Measurements from ENCODE around the gene WDR43. TPM values are rescaled to one million over a fixed set of nuclear protein-coding genes. Genes with fewer than 3 reads are reported as not detected.

WDR43 gene
- total and polyA plus RNA-seq, 2 experiments from 2014 or later: 101 to 140 TPM

DNA sequence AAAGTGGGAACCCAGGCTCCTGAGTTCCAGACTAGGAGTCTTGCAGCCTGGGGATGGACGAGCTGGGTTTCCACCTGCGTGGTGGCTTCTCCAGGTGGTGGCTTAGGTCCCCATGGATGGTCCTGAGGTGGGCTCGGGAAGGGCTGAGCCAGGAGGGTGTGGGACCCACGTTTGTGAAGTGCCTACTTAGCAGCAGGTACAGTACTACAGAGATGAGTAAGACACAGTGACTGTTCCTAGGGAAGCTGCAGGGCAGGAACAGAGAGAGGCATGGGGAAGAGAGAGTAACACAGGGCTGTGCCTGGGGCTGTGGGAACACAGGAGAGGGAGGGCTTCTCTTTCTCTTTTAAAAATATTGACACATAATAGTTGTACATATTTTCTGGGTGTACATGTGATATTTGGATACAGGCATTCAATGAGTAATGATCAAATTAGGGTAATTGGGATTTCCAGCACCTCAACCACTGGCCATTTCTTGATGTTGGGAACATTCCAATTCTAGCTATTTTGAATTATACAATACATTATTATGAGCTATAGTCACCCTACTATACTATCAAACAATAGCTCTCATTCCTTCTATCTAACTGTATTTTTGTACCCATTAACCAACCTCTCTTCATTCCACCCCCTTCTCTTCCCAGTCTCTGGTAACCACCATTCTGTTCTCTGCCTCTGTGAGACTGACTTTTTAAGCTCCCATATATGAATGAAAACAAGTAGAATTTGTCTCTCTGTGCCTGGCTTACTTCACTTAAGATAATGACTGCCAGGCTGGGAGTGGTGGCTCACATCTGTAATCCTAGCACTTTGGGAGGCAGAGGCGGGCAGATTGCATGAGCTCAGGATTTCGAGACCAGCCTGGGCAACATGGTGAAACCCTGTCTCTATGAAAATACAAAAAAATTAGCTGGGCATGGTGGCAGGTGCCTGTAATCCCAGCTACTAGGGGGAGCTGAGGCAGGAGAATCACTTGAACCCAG is 101.6 kb downstream of the WDR43 start:
- no peaks in the 10 kb centered on the region for H3K27me3 ChIP-seq (ENCODE audit: insufficient read depth)
- Mint-ChIP-seq H3K4me3 (no peak overlapping the region), H3K4me1 (peaks cover 5% of the 10 kb centered on the region; the same call in 2 of the 3 replicates), H3K27me3 (ENCODE audit: insufficient read depth, low read depth, poor library complexity) (peaks cover 10% of the 10 kb centered on the region), H3K27ac (no peak overlapping the region), H3K9me3 (no peaks in the 10 kb centered on the region; the same call in 2 of the 3 replicates), H3K36me3 (ENCODE audit: low read depth) (no peaks in the 10 kb centered on the region)
- TF ChIP-seq EZH2phosphoT487 (IDR thresholded peaks at IDR 0.05; ENCODE audit: unreplicated experiment): no peak
- H3K79me2 ChIP-seq (replicated peaks; ENCODE audit: insufficient read depth): no peaks in the 10 kb centered on the region
- ATAC-seq (no peak), DNase-seq (ENCODE audit: low spot score) (no peak)
- no peak overlapping the region for H2AFZ ChIP-seq
- H3K36me3 ChIP-seq (ENCODE audit: insufficient read depth): no peaks in the 10 kb centered on the region
- no peak overlapping the region for H3K4me3 ChIP-seq
- no peaks in the 10 kb centered on the region for H3K9me2 ChIP-seq (ENCODE audit: insufficient read depth)
- H3F3A ChIP-seq (replicated peaks; ENCODE audit: low read depth): no peaks in the 10 kb centered on the region
- H3K4me1 ChIP-seq (ENCODE audit: insufficient read depth): no peaks in the 10 kb centered on the region; the same call in 1 of the 2 replicates
- no peak overlapping the region for H3K27ac ChIP-seq (ENCODE audit: low read depth)
- H3K4me2 ChIP-seq: no peak overlapping the region
- no peaks in the 10 kb centered on the region for H4K20me1 ChIP-seq (replicated peaks; ENCODE audit: insufficient read depth)

DNA sequence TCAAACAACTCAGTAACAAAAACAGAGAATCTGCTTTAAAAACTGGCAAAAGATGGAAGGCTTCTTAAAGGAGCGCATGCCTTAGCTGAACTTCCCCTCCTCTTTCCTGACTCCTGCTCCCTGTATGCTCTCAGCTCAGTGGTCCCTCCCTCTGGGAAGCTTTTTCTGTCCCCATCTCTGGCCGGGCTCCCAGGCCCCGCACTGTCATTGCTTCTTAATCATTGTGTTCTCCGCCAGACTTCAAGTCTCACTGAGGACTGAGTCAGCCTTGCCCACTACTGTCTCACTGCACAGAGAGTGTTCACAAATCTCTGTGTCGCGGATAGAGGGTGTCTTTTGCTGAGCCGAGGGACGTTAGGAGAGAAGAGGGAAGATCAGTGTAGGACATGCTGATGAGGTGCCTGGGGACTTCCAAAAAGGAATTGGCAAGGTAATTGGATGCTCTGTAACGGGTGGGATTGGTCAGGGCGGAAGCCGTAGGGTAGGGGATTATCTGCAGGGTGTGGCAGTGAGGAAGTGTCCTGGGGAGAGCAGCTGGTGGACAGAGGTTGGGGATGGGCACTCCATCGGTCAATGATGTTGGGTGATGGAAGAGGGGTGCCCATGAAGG is 102.9 kb downstream of the WDR43 start:
- Histone ChIP-seq H3F3A (replicated peaks; ENCODE audit: low read depth) (no peaks in the 10 kb centered on the region), H3K27ac (ENCODE audit: low read depth) (no peak overlapping the region), H3K27me3 (ENCODE audit: insufficient read depth) (no peaks in the 10 kb centered on the region), H3K36me3 (ENCODE audit: insufficient read depth) (no peaks in the 10 kb centered on the region), H3K4me2 (no peak overlapping the region), H4K20me1 (replicated peaks; ENCODE audit: insufficient read depth) (no peaks in the 10 kb centered on the region), H3K4me3 (no peak overlapping the region), H2AFZ (0 out of 2 replicates have a peak overlapping the region, but pooled peaks have one; percentile 5), H3K4me1 (ENCODE audit: insufficient read depth) (no peaks in the 10 kb centered on the region; the same call in 1 of the 2 replicates), H3K9me2 (ENCODE audit: insufficient read depth) (no peaks in the 10 kb centered on the region), H3K79me2 (replicated peaks; ENCODE audit: insufficient read depth) (no peaks in the 10 kb centered on the region)
- Mint-ChIP-seq H3K27ac (no peak overlapping the region), H3K4me3 (no peak overlapping the region), H3K27me3 (ENCODE audit: insufficient read depth, low read depth, poor library complexity) (peaks cover 10% of the 10 kb centered on the region), H3K4me1 (peaks cover 5% of the 10 kb centered on the region; the same call in 2 of the 3 replicates), H3K36me3 (ENCODE audit: low read depth) (no peaks in the 10 kb centered on the region), H3K9me3 (no peaks in the 10 kb centered on the region; the same call in 2 of the 3 replicates)
- DNase-seq (ENCODE audit: low spot score) (no peak), ATAC-seq (no peak)
- TF ChIP-seq, protein P1, sequence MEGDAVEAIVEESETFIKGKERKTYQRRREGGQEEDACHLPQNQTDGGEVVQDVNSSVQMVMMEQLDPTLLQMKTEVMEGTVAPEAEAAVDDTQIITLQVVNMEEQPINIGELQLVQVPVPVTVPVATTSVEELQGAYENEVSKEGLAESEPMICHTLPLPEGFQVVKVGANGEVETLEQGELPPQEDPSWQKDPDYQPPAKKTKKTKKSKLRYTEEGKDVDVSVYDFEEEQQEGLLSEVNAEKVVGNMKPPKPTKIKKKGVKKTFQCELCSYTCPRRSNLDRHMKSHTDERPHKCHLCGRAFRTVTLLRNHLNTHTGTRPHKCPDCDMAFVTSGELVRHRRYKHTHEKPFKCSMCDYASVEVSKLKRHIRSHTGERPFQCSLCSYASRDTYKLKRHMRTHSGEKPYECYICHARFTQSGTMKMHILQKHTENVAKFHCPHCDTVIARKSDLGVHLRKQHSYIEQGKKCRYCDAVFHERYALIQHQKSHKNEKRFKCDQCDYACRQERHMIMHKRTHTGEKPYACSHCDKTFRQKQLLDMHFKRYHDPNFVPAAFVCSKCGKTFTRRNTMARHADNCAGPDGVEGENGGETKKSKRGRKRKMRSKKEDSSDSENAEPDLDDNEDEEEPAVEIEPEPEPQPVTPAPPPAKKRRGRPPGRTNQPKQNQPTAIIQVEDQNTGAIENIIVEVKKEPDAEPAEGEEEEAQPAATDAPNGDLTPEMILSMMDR (conservative IDR thresholded peaks at IDR 0.05; ENCODE audit: low read depth in 2 of 2): no peak
- TF ChIP-seq ZNF114 (CRISPR knock-in tag; IDR thresholded peaks at IDR 0.05) (no peak), STAT1 (IDR thresholded peaks at IDR 0.05; ENCODE audit: unreplicated experiment) (no peak), JUNB (IDR thresholded peaks at IDR 0.05; ENCODE audit: unreplicated experiment) (no peak)
- TF ChIP-seq, protein P2, sequence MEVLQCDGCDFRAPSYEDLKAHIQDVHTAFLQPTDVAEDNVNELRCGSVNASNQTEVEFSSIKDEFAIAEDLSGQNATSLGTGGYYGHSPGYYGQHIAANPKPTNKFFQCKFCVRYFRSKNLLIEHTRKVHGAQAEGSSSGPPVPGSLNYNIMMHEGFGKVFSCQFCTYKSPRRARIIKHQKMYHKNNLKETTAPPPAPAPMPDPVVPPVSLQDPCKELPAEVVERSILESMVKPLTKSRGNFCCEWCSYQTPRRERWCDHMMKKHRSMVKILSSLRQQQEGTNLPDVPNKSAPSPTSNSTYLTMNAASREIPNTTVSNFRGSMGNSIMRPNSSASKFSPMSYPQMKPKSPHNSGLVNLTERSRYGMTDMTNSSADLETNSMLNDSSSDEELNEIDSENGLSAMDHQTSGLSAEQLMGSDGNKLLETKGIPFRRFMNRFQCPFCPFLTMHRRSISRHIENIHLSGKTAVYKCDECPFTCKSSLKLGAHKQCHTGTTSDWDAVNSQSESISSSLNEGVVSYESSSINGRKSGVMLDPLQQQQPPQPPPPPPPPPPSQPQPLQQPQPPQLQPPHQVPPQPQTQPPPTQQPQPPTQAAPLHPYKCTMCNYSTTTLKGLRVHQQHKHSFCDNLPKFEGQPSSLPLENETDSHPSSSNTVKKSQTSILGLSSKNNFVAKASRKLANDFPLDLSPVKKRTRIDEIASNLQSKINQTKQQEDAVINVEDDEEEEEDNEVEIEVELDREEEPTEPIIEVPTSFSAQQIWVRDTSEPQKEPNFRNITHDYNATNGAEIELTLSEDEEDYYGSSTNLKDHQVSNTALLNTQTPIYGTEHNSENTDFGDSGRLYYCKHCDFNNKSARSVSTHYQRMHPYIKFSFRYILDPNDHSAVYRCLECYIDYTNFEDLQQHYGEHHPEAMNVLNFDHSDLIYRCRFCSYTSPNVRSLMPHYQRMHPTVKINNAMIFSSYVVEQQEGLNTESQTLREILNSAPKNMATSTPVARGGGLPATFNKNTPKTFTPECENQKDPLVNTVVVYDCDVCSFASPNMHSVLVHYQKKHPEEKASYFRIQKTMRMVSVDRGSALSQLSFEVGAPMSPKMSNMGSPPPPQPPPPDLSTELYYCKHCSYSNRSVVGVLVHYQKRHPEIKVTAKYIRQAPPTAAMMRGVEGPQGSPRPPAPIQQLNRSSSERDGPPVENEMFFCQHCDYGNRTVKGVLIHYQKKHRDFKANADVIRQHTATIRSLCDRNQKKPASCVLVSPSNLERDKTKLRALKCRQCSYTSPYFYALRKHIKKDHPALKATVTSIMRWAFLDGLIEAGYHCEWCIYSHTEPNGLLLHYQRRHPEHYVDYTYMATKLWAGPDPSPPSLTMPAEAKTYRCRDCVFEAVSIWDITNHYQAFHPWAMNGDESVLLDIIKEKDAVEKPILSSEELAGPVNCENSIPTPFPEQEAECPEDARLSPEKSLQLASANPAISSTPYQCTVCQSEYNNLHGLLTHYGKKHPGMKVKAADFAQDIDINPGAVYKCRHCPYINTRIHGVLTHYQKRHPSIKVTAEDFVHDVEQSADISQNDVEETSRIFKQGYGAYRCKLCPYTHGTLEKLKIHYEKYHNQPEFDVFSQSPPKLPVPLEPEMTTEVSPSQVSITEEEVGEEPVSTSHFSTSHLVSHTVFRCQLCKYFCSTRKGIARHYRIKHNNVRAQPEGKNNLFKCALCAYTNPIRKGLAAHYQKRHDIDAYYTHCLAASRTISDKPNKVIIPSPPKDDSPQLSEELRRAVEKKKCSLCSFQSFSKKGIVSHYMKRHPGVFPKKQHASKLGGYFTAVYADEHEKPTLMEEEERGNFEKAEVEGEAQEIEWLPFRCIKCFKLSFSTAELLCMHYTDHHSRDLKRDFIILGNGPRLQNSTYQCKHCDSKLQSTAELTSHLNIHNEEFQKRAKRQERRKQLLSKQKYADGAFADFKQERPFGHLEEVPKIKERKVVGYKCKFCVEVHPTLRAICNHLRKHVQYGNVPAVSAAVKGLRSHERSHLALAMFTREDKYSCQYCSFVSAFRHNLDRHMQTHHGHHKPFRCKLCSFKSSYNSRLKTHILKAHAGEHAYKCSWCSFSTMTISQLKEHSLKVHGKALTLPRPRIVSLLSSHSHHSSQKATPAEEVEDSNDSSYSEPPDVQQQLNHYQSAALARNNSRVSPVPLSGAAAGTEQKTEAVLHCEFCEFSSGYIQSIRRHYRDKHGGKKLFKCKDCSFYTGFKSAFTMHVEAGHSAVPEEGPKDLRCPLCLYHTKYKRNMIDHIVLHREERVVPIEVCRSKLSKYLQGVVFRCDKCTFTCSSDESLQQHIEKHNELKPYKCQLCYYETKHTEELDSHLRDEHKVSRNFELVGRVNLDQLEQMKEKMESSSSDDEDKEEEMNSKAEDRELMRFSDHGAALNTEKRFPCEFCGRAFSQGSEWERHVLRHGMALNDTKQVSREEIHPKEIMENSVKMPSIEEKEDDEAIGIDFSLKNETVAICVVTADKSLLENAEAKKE (CRISPR knock-in tag; IDR thresholded peaks at IDR 0.05): no peak
- TF ChIP-seq, protein P3, sequence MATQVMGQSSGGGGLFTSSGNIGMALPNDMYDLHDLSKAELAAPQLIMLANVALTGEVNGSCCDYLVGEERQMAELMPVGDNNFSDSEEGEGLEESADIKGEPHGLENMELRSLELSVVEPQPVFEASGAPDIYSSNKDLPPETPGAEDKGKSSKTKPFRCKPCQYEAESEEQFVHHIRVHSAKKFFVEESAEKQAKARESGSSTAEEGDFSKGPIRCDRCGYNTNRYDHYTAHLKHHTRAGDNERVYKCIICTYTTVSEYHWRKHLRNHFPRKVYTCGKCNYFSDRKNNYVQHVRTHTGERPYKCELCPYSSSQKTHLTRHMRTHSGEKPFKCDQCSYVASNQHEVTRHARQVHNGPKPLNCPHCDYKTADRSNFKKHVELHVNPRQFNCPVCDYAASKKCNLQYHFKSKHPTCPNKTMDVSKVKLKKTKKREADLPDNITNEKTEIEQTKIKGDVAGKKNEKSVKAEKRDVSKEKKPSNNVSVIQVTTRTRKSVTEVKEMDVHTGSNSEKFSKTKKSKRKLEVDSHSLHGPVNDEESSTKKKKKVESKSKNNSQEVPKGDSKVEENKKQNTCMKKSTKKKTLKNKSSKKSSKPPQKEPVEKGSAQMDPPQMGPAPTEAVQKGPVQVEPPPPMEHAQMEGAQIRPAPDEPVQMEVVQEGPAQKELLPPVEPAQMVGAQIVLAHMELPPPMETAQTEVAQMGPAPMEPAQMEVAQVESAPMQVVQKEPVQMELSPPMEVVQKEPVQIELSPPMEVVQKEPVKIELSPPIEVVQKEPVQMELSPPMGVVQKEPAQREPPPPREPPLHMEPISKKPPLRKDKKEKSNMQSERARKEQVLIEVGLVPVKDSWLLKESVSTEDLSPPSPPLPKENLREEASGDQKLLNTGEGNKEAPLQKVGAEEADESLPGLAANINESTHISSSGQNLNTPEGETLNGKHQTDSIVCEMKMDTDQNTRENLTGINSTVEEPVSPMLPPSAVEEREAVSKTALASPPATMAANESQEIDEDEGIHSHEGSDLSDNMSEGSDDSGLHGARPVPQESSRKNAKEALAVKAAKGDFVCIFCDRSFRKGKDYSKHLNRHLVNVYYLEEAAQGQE (IDR thresholded peaks at IDR 0.05; ENCODE audit: unreplicated experiment): no peak

All from GM23338 (cell line).